Activated T-helper 1 cell treated with Interleukin-2 at 50 U/mL for 16 hours (primary cell): Measurements from ENCODE around the gene PLA2G2F.
"Not testable (repeated sequence)": the region's sequence is repeated elsewhere in the genome, so short reads cannot be mapped to it uniquely, and the experiment has no call there.

Source experiments
- DNase-seq: peaks from one replicate; pipeline ENCODE4 v3.0.0-alpha.2; 2020; ENCODE audit warnings: low read depth

Gene PLA2G2F

DNA sequence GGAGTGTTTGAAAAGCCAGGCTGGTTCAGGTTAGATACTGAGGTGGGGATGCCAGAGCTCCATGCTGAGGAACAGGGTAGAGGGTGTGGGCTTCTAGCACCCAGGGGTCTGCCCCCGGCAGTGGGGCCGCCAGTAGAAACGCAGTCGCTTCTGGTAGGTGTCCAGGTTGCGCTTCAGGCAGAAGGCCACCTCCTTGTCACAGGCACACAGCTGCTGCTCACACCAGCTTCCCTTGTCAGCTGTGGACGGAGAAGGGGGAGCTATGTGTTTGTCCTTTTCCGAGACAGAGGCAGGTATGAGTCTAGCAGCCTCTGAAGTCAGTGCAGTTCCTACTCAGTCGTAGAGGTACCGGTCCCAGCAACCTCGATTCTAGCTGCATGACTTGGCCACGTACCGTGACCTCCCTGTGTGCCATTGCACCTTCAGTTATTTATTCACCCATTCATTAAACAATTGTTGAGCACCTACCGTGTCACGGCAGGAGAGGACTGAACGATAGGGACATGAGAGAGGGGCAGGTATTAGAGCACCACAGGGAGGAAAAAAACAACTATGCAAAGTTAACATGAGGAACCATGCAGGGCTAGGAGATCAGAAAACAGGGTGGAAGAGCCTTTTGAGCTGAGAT lies 25.0 kb upstream of the PLA2G2F start:
- DNase-seq: no peak

DNA sequence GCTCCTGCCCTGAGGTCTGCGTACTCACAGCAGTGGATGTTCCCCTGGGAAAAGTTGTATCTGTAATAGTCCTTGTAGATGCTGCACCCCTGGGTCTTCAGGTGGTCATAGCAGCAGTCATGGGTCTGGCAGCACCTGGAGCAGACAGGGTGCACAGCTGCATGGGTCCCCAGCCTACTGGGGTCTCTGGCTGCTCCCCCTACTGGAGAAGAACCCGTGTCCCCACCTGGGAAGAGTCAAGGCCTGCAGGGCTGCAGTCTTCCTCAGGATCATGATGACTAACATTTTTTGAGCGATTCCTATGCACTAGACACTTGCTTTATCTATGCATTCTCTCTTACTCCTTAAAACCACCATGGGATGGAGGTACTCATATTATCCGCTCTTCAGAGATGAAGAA lies 23.6 kb upstream of the PLA2G2F start:
- DNase-seq: no peak

DNA sequence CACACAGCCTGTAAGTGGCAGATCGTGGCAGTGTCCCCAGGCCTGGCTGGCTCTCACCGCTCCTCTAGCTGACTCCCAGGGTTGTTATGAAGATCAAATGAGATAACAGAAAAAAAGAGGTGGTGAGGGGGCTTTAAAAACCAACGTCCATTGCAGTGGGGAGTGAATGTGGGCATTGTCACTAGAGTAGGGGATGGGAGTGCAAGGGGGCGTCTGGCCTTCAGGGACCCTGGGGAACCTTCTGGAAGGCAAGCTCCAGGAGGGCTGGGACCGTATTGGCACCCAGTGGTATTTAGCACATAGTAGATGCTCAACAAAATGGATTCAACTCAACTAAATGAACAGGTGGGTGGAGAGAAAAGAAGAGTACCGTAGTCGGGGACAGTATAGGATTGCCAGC lies 23.2 kb upstream of the PLA2G2F start:
- no peak for DNase-seq

DNA sequence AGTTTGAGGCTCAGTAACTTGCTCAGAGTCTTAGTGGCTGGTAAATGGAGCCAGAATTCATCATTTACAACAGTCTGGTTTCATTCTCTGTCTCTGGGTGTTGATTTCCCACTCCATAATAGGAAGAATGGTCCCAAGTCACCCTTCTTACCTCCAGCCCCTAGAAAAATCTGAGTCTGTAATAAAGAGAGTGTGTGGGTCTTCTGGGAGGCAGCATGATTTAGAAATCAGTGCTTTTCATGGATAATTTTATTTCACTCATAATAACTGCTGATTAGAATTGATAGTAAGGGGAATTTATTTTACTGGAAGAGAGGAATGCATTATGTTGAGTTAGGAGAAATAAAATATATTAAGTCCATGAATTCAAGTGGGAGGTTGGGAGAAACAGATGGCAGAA lies 21.9 kb upstream of the PLA2G2F start:
- DNase-seq: no peak

DNA sequence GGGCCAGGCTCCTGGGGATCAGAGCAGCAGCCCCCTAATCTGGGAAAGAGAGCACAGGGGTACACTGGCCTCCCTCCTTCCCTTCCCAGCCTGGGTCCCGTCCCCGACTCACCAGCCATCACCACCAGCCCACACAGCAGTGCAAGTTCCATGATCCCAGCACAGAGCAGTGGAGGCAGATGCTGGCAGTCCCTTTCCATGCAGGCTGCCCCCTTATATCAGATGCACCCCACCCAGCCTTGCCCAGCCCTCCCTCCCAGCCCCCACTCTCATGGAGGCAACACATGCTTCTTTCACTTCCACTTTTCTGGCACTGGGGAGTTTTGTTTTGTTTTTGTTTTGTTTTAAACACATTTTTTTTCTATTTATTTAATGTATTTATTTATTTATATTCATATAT lies 19.8 kb upstream of the PLA2G2F start, which contains the start of gene PLA2G2D:
Gene PLA2G2D (minus strand): TSS at position 190 of the 400 bp plus-strand sequence. CDS start 38 bp downstream, at position 152.
- DNase-seq: no peak

DNA sequence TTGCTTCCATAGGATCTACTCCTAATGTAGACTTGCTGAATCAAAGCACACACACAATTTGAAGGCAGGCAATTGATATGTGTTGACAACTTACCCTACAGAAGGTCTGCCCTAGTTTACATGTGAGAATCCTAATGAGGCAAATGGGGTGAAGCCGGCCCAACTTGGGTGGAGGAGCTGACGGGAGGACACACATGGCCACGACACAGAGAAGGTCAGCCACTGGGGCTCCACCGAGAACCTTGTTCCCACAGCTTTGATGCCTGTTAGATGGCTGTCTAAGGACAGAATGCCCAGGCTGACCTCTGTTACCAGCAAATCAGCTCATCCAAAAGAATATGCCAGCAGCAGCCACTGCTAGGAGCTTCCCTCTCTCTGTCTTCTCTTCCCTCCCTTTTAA lies 18.3 kb upstream of the PLA2G2F start:
- DNase-seq: no peak

DNA sequence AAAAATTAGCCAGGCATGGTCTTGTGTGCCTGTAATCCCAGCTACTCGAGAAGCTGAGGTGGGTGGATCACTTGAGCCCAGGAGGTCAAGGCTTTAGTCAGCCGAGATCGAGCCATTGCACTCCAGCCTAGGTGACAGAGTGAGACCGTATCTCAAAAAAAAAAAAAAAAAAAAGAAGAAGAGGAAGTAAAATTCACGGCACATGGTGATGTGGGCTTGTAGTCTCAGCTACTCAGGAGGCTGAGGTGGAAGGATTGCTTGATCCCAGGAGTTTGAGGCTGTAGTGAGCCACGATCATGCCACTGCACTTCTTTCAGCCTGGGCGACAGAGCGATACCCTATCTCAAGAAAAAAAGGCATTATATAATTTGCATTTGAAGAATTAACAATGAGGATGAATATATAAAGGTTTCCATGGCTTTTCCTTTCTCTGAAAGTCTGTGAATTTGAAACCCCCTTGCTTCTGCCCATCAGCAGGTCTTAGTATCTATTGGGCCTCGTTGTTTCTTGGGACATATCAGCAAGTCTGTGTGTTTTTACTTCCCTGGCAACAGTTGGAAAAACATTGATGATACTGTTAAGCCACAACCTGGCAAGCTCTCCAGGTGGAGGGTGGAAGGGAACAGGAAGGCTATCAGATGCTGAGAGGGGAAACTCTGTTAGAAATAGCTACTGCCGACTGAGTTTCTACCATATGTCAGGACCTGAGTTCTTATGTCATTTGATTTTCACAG lies 15.2 kb upstream of the PLA2G2F start:
- no peak for DNase-seq

DNA sequence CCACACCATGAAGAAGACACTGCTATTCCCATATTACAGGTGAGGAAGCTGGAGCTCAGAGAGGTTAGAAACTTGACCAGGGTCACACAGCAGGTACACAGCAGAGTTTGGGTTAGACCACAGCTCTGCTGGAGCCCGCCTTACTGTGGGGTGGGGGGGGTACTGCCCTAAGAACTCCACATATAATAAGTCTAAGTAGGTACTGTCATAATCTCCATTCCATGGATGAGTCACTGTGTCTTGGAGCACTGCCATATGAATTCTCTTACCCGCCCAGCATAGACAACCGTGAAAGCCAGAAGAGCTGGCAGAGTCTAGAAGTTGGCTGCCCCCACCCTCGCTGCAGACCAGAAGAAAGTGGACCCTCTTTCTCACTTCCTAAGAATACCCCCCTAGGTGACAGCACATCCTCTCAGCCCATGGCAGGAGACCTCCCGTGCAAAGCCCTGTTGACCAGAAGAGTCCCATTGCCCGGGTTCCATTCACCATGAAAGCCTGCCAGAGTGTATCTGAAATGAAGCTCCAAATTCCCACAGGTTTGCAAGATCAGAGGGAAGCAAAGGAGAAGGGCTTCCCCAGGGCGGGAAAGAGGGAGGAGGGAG lies 14.6 kb upstream of the PLA2G2F start:
- DNase-seq: no peak

DNA sequence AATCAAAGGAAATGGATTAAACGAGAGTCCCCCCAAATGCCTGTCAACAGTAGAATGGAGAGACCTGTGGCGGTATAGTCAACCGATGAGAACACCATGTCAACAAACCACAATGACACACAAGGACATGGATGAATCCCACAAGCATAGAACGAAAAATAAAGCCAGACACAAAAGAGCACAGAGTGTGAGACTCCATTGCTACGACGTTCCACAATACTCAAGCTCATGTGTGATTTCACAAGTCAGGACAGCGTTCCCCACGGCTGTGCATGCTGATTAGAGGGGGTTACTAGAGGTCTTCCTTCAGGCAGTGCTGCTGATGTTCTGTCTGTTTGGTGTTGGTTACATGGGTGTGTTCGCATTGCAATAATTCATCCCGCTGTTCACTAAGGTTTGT lies 14.0 kb upstream of the PLA2G2F start:
- DNase-seq: no peak

DNA sequence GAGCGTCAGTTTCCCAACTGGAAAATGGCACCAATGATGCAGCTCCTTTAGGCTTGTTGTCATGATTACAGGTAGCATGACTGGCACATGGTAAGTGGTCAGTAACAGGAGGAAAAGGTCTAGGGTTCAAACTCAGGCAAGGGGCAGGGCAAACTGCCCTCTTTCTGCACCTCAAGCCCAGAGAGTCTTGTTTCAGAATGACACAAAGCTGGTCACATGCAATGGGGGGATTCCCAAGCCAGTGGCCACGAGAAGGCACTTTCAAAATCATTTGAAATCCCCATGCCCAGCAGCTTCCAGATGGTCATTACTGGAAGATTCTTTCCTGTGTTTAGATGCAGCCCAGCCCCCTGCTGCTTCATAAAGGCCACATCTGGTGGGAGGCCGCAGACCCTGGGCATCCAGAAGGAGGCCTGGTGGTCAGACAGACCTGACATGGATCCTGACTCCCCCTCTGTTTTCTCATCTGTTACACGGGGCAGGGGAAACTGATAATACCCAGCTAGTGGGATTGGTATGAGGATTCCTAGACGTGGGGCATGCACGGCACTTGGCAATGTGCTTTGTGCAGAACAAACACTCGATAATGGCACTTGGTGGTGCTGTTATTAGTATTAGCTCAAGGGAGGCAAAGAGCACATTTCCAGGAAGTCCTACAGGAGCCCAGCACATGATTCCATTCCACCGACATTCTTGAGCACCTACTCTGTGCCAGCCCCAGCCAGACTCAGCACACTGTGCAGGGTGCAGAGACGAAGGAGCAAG lies 12.9 kb upstream of the PLA2G2F start:
- DNase-seq: no peak

DNA sequence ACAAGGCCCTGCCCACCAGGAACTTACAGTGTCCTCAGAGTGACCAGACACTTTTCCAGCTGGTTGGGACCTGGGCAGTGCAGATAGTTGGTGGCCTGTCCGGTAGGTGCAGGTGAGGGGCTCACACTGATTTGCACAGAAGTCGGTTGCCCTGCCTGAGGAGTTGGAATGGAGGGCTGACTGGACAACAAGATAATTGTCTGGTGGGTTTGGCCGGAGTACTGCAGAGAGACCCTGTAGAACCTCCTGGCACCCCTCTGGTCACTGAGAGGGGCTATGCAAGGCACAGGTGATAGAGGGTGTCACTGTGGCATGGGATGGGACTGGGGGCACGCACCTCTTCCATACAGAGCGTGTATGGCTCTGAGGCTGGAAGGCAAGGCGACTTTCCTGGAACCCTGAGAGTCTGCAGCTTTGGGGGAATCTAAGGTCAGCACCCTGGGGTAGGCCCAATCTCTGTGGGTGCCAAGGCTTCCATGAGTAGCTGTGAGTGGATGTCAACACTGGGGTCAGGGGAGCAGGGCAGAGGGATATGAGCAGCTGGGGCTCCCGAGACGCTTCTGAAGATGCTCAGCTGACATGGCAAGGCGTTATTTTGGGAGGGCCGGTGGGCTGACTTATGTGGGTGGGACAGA lies 12.2 kb upstream of the PLA2G2F start:
- DNase-seq: no peak

DNA sequence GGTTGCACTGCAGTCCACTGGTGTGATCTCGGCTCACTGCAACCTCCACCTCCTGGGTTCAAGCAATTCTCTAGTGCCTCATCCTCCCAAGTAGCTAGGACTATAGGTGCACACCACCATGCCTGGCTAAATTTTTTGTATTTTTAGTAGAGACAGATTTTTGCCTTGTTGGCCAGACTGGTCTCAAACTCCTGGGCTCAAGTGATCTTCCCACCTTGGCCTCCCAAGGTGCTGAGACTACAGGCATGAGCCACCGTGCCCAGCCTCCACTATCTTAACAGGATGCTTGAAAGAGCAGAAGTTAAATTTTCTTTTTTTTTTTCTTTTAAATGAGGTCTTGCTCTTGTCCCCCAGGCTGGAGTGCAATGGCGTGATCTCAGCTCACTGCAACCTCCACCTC lies 8.6 kb upstream of the PLA2G2F start:
- DNase-seq: not testable (repeated sequence)

DNA sequence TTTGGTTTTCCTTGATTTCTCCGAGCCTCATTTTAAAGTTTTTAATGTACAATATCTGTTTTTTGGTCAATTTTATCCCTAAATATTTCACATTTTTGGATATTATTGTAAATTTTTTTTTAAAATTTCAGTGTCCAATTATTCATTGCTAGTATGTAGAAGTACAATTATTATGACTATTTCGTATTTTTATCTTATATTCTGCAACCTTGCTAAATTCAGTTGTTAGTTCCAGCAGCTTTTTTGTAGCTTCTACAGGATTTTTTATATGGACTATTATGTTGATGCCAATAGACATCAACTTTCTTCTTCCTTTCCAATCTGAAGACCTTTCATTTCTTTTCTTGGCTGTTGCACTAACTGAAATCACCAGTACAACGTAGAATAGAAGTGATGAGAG lies 4.1 kb upstream of the PLA2G2F start:
- DNase-seq: no peak

DNA sequence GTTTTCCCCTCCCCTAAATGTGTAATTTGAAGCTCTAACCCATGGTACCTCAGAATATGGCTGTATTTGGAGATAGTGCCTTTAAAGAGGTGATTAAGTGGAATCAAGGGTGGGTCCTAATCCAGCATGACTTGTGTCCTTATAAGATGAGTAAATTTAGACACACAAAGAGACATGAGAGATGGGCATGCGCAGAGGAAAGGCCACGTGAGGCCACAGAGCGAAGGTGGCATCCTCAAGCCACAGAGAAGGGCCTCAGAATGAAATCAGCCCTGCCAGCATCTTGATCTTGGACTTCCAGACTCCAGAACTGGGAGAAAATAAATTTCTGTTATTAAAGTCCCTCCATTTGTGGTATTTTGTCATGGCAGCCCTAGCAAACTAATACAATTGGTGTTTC lies 2.9 kb upstream of the PLA2G2F start:
- no peak for DNase-seq

DNA sequence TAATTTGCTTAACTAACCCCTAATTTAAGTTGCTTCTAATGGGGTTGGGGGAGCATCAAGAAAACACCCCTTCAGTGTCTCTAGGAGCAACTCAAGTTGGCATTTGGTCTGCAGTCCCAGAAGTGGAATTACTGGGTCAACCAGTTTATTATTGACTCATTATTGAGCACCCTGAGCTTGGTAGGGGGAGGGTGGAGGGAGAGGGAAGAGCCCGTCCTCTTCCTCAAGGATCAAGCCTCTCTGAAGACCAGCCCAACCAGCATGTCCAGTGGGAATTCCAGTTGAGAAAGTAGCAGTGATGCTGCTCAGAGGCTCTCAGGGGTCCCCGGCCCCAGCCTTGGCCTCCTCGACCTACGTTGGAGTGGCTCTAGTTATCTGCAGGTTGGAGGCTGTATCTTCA lies 2.1 kb upstream of the PLA2G2F start:
- DNase-seq: no peak

DNA sequence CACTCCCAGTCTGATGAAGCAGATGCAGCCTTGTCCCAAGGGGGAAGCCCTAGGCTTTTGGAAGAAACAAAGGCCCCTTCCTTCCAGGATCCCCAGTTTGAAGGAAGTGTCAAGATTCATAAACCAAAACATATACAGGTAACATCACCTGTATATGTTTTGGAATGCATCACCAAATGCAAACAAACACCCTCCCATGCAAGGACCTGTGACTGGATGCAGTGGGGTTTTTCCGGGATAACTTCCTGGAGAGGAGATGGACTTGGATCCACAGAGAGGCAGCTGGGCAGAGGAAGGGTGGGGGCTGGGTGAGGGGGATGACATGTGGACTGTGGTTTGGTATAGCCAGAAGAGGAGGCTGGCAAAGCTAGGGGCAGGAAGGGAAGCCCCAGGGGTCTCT lies 1.5 kb upstream of the PLA2G2F start:
- no peak for DNase-seq

DNA sequence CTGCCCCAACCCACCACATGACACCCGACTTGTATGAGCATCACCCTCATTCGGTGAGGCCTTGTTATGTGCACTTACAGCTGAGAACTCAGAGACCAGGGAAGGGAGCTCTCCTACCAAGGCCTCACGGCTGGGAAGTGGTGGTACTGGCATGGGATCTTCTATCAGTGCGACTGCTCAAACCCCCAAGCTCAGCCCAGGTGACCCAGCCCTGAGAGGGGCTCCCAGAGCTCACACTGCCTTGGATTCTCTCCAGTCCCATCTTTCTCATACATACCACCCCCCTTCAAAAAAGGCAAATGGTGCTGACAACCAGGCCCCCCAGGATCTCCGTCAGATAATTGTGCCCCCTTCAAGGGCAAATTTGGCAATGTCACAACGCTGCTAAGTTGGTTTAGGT lies 777 bp upstream of the PLA2G2F start:
- no peak for DNase-seq

DNA sequence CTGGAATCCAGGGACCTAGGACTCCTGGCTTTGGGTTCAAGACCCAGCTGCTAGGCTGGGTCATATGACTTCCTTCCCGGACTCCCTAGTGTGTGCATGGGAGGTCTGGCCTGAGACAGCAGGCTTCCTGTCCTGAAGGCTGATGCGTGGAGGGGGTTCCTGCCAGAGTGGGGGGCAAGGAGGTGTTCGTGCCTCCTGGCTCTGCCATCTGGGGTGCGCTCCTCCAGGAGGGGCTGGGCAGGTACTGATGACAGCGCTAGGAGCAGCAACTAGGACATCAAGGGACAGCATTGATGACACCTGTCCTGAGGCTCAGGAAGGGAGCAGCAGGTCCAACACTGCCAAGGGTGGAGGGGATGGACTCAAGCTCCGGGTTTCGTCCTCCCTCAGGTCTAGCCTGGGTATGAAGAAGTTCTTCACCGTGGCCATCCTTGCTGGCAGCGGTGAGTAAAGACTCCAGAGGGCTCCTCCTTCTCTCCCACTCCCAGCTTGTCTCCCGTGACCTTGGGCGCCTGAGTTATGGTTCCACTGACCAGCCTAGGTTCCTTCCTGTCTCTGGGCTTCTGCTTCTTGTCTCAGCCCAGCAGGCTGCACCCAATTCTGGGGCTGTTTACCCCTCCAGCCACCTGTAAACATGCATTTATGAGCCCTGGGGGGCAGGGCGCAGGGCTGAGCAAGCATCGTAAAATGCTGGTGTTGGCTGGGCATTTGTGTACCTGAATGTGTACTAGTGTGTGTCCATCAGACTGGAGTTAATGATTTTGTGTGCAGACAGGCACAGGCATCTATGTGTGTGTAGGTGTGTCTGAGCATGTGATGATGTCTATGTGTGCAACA lies 871 bp downstream of the PLA2G2F start:
- DNase-seq: no peak

DNA sequence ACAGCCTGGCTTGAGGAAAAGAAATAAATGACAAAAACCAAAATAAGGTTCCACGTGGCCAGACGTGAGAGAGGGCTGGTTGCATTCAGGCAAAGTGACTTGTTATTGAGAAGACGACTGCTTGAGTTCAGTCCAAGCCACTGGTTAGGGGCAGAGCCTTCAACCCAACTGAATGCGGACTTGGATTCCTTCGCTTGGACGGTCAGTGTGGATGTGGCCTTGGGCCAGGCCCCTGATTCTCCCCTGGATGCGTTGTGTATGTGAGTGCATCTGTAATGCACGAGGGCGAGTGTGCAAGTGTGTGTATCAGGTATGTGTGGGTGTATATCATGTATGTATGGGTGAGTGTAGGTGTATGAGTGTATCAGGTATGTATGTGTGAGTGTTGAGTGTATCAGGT lies 1.9 kb downstream of the PLA2G2F start:
- DNase-seq: no peak

DNA sequence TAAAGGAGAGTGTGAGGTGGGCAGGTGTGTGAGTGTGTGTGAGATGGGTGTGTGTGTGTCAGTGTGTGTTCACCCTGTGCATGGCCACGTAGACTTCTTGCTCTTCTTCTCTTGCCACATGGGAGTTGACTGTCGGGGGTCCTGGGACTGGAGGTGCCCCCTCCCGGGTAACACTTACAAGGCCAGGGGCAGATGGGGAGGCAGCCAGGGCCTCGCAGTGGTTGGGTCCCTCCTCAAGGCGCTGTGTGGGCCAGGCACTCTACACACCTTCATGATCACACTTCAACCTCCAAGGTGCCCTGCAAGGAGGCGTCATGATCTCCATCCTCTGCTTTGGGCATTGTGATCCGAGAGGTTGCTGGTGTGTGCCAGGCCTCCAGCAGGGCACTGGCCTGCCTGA lies 2.3 kb downstream of the PLA2G2F start:
- DNase-seq: no peak

DNA sequence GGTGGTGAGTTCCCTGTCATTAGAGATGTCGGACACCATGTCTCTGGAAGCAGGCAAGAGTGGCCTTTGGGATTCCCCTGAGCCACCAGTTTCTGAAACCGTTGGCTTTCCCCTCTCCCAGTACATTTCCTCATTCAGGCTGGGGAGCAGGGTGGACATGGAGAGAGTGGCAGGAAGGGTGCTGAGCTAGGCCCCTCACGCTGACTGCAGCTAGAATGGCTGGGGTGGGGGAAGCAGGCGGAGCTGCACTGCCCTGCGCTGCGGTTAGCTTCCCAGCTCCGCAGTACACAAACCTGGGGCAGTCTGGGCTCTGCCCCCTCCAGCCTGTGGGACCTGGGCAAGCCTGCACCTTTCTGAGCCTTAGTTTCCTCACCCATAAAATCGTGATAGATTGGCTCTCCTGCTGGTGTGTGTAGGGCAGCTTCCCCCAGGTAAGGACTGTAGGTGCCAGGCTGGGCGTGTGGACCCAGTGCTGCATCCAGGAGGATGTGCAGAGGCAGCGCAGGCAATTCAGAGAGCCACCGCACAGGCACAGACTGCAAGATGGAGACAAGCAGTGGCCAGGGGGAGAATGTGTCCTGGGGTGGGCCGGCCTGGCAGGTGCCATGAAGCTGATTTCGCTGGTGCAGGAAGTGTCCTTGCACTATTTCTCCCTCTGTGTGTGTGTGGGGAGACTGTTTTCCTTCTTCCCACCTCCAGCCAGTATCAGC lies 3.0 kb downstream of the PLA2G2F start:
- DNase-seq: no peak
